HepG2 (cell line): Measurements from ENCODE around the gene ATRIP. TPM values are rescaled to one million over a fixed set of nuclear protein-coding genes. Genes with fewer than 3 reads are reported as not detected.
A peak's percentile ranks its signal among the peaks of the same experiment; 100 is the strongest.

Source experiments
- BCL6 ChIP-seq: IDR thresholded peaks from 2 replicates; pipeline ENCODE4 v1.6.1; 2016; ENCODE audit warnings: missing genetic modification reagents, missing compliant biosample characterization
- CCDC6 ChIP-seq: sonication (generic); formaldehyde crosslinking; IDR thresholded peaks from 2 replicates; pipeline ENCODE4 v1.8.1; 2022; ENCODE audit warnings: mild to moderate bottlenecking, missing genetic modification reagents, moderate library complexity
- DMAP1 ChIP-seq: IDR thresholded peaks from 2 replicates; pipeline ENCODE4 v1.6.1; 2016
- ESRRA ChIP-seq: sonication (generic); formaldehyde crosslinking; IDR thresholded peaks from 2 replicates; pipeline ENCODE4 v1.5.1; 2020; ENCODE audit warnings: mild to moderate bottlenecking, low read depth, missing genetic modification reagents
- ISX ChIP-seq: sonication (generic); formaldehyde crosslinking; conservative IDR thresholded peaks from 2 replicates; pipeline ENCODE4 v1.5.0; 2020; ENCODE audit warnings: missing genetic modification reagents
- MATR3 ChIP-seq: sonication (generic); formaldehyde crosslinking; IDR thresholded peaks from 2 replicates; pipeline ENCODE4 v1.4.0; 2020; ENCODE audit warnings: missing genetic modification reagents
- MTF2 ChIP-seq: sonication (generic); formaldehyde crosslinking; IDR thresholded peaks from 2 replicates; pipeline ENCODE4 v1.5.0; 2020; ENCODE audit warnings: missing genetic modification reagents, borderline replicate concordance
- SIX4 ChIP-seq: sonication (generic); formaldehyde crosslinking; IDR thresholded peaks from 2 replicates; pipeline ENCODE4 v1.4.0; 2020; ENCODE audit warnings: missing genetic modification reagents
- ZNF292 ChIP-seq: sonication (generic); formaldehyde crosslinking; IDR thresholded peaks from 2 replicates; pipeline ENCODE4 v1.8.1; 2022; ENCODE audit warnings: mild to moderate bottlenecking, low read depth, missing genetic modification reagents, borderline replicate concordance
- ZZZ3 ChIP-seq: sonication (generic); formaldehyde crosslinking; IDR thresholded peaks from 2 replicates; pipeline ENCODE4 v1.4.0; 2020; ENCODE audit warnings: missing genetic modification reagents, mild to moderate bottlenecking, borderline replicate concordance
- polyA plus RNA-seq, 8 experiments: library from polyadenylated mRNA; depleted of rRNA in 3 of 8; stranded (reverse) in 7 of 8; unstranded in 1 of 8; fragments of >200 nt; fragmentation: Illumina TruSeq in 4 of 8; extraction: Trizol in 4 of 8; gene quantifications; 2 replicates each; pipeline versions ENCODE4 v1.2.1 to v1.2.3, GENCODE V29; 2011 to 2016; ENCODE audit warnings: low read depth in 4 of 8, missing spikeins in 1 of 8, mixed read lengths in 1 of 8; ENCODE audit not compliant: insufficient read depth in 1 of 8
- total RNA-seq, 5 experiments: library from RNA; depleted of rRNA; stranded (reverse); fragments of >200 nt; fragmentation: Illumina TruSeq; extraction: Trizol; gene quantifications; 2 replicates each; pipeline ENCODE4 v1.2.3, GENCODE V29; 2016; ENCODE audit warnings: low read depth in 1 of 5
- TF ChIP-seq, protein P1 (sequence below): sonication (generic); formaldehyde crosslinking; IDR thresholded peaks from 2 replicates; pipeline ENCODE4 v1.5.0; 2020; ENCODE audit warnings: mild to moderate bottlenecking, missing genetic modification reagents, borderline replicate concordance
- TF ChIP-seq, protein P2 (sequence below): sonication (generic); formaldehyde crosslinking; IDR thresholded peaks from 2 replicates; pipeline ENCODE4 v1.8.1; 2022; ENCODE audit warnings: mild to moderate bottlenecking, missing genetic modification reagents
- TF ChIP-seq, protein P3 (sequence below): sonication (generic); formaldehyde crosslinking; IDR thresholded peaks from 2 replicates; pipeline ENCODE4 v1.5.1; 2020; ENCODE audit warnings: missing genetic modification reagents, mild to moderate bottlenecking, borderline replicate concordance
- TF ChIP-seq, protein P4 (sequence below): sonication (generic); formaldehyde crosslinking; IDR thresholded peaks from 2 replicates; pipeline ENCODE4 v1.8.0; 2022; ENCODE audit warnings: missing genetic modification reagents, low read depth, mild to moderate bottlenecking, borderline replicate concordance
- TF ChIP-seq, protein P5 (sequence below): IDR thresholded peaks from 2 replicates; pipeline ENCODE4 v1.6.1; 2016
- TF ChIP-seq, protein P6 (sequence below): sonication (generic); formaldehyde crosslinking; IDR thresholded peaks from 2 replicates; pipeline ENCODE4 v1.4.0; 2020; ENCODE audit warnings: missing genetic modification reagents

The ATRIP gene
- total and polyA plus RNA-seq, 2 of the 13 experiments (the other 11 are each of a cell fraction or from before 2014, with no cell fraction given) = 5.1 to 12.5 TPM

DNA sequence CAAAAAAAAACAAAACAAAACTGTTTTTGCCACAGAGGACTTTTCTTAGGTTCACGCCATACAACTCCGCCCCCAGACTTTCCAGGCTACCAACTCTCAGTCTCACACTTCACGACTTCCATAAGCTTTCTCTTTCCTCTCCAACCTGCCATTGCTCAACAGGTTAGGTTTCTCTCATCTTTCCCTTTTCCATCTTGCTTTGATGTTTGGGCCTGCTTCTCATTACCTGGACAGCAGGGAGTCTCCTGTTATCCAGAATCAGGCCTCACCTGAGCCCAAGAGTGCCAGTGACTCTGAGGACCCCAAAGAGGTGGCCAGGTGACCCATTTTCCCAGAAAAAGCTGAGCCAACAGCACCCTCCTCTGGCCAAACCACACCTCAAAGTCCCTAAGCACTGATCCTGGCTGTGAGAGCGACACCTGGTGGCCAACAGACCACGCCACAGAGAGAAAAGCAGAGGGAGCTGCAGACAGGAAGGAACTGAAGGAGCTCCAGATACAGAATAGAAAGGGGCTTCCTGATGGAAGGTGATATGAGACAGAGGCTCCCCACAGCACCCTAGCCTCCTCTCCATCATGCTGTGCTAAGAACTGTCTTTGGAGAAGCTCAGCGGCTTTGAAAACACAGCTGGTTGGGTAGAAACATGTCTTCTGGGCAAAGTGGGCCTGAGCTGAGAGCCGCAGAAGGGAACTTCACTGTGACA is 10.6 kb upstream of the ATRIP start (continued):
- TF ChIP-seq, protein P1, sequence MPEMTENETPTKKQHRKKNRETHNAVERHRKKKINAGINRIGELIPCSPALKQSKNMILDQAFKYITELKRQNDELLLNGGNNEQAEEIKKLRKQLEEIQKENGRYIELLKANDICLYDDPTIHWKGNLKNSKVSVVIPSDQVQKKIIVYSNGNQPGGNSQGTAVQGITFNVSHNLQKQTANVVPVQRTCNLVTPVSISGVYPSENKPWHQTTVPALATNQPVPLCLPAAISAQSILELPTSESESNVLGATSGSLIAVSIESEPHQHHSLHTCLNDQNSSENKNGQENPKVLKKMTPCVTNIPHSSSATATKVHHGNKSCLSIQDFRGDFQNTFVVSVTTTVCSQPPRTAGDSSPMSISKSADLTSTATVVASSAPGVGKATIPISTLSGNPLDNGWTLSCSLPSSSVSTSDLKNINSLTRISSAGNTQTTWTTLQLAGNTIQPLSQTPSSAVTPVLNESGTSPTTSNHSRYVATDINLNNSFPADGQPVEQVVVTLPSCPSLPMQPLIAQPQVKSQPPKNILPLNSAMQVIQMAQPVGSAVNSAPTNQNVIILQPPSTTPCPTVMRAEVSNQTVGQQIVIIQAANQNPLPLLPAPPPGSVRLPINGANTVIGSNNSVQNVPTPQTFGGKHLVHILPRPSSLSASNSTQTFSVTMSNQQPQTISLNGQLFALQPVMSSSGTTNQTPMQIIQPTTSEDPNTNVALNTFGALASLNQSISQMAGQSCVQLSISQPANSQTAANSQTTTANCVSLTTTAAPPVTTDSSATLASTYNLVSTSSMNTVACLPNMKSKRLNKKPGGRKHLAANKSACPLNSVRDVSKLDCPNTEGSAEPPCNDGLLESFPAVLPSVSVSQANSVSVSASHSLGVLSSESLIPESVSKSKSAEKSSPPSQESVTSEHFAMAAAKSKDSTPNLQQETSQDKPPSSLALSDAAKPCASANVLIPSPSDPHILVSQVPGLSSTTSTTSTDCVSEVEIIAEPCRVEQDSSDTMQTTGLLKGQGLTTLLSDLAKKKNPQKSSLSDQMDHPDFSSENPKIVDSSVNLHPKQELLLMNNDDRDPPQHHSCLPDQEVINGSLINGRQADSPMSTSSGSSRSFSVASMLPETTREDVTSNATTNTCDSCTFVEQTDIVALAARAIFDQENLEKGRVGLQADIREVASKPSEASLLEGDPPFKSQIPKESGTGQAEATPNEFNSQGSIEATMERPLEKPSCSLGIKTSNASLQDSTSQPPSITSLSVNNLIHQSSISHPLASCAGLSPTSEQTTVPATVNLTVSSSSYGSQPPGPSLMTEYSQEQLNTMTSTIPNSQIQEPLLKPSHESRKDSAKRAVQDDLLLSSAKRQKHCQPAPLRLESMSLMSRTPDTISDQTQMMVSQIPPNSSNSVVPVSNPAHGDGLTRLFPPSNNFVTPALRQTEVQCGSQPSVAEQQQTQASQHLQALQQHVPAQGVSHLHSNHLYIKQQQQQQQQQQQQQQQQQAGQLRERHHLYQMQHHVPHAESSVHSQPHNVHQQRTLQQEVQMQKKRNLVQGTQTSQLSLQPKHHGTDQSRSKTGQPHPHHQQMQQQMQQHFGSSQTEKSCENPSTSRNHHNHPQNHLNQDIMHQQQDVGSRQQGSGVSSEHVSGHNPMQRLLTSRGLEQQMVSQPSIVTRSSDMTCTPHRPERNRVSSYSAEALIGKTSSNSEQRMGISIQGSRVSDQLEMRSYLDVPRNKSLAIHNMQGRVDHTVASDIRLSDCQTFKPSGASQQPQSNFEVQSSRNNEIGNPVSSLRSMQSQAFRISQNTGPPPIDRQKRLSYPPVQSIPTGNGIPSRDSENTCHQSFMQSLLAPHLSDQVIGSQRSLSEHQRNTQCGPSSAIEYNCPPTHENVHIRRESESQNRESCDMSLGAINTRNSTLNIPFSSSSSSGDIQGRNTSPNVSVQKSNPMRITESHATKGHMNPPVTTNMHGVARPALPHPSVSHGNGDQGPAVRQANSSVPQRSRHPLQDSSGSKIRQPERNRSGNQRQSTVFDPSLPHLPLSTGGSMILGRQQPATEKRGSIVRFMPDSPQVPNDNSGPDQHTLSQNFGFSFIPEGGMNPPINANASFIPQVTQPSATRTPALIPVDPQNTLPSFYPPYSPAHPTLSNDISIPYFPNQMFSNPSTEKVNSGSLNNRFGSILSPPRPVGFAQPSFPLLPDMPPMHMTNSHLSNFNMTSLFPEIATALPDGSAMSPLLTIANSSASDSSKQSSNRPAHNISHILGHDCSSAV = no peak
- TF ChIP-seq, protein P2, sequence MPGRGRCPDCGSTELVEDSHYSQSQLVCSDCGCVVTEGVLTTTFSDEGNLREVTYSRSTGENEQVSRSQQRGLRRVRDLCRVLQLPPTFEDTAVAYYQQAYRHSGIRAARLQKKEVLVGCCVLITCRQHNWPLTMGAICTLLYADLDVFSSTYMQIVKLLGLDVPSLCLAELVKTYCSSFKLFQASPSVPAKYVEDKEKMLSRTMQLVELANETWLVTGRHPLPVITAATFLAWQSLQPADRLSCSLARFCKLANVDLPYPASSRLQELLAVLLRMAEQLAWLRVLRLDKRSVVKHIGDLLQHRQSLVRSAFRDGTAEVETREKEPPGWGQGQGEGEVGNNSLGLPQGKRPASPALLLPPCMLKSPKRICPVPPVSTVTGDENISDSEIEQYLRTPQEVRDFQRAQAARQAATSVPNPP (CRISPR knock-in tag) = no peak
- TF ChIP-seq ESRRA (CRISPR knock-in tag) (peak; percentile 32; the same call in 1 of the 2 replicates), SIX4 (CRISPR knock-in tag) (no peak), MATR3 (CRISPR knock-in tag) (no peak), MTF2 (CRISPR knock-in tag) (no peak), ZNF292 (CRISPR knock-in tag) (no peak), DMAP1 (CRISPR knock-in tag) (no peak), ZZZ3 (CRISPR knock-in tag) (no peak), ISX (no peak), CCDC6 (no peak), BCL6 (CRISPR knock-in tag) (no peak)
- TF ChIP-seq, protein P3, sequence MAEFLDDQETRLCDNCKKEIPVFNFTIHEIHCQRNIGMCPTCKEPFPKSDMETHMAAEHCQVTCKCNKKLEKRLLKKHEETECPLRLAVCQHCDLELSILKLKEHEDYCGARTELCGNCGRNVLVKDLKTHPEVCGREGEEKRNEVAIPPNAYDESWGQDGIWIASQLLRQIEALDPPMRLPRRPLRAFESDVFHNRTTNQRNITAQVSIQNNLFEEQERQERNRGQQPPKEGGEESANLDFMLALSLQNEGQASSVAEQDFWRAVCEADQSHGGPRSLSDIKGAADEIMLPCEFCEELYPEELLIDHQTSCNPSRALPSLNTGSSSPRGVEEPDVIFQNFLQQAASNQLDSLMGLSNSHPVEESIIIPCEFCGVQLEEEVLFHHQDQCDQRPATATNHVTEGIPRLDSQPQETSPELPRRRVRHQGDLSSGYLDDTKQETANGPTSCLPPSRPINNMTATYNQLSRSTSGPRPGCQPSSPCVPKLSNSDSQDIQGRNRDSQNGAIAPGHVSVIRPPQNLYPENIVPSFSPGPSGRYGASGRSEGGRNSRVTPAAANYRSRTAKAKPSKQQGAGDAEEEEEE (CRISPR knock-in tag) = no peak
- TF ChIP-seq, protein P4, sequence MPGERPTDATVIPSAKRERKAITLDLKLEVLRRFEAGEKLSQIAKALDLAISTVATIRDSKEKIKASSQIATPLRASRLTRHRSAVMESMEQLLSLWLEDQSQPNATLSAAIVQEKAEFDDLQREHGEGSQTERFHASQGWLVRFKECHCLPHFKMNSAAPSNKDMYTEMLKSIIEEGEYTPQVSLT (CRISPR knock-in tag) = no peak
- TF ChIP-seq, protein P5, sequence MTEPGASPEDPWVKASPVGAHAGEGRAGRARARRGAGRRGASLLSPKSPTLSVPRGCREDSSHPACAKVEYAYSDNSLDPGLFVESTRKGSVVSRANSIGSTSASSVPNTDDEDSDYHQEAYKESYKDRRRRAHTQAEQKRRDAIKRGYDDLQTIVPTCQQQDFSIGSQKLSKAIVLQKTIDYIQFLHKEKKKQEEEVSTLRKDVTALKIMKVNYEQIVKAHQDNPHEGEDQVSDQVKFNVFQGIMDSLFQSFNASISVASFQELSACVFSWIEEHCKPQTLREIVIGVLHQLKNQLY (CRISPR knock-in tag) = no peak
- TF ChIP-seq, protein P6, sequence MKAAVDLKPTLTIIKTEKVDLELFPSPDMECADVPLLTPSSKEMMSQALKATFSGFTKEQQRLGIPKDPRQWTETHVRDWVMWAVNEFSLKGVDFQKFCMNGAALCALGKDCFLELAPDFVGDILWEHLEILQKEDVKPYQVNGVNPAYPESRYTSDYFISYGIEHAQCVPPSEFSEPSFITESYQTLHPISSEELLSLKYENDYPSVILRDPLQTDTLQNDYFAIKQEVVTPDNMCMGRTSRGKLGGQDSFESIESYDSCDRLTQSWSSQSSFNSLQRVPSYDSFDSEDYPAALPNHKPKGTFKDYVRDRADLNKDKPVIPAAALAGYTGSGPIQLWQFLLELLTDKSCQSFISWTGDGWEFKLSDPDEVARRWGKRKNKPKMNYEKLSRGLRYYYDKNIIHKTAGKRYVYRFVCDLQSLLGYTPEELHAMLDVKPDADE (CRISPR knock-in tag) = no peak
